ENCODE data around the gene CP. TPM values are rescaled to one million over a fixed set of nuclear protein-coding genes. Genes with fewer than 3 reads are reported as not detected.

CP gene
- total RNA-seq, 2 experiments from 2014 or later: not detected

- no peaks in the 10 kb centered on the region for H4K20me1 ChIP-seq (ENCODE audit: insufficient read depth, low read length)
- H3K9me3 ChIP-seq (ENCODE audit: low read length): no peaks in the 10 kb centered on the region
- no peak for DNase-seq (ENCODE audit: low spot score)
- no peaks in the 10 kb centered on the region for H3K79me2 ChIP-seq (ENCODE audit: insufficient read depth, low read depth, low read length)
- intact Hi-C loops (cut with micrococcal nuclease; ENCODE audit: unreplicated experiment): no loop called here
- H3K27ac ChIP-seq (ENCODE audit: low read depth, low read length, poor library complexity, severe bottlenecking): no peak overlapping the region
- H2AFZ ChIP-seq (ENCODE audit: low read length): no peak overlapping the region
- no peak overlapping the region for H3K4me3 ChIP-seq (ENCODE audit: low read depth, low read length, poor library complexity, severe bottlenecking)
- H3K9me2 ChIP-seq (ENCODE audit: insufficient read depth, low read length): no peaks in the 10 kb centered on the region
- no peak overlapping the region for H3K4me2 ChIP-seq (ENCODE audit: low read length)
- H3K4me1 ChIP-seq (ENCODE audit: insufficient read depth, low read length, poor library complexity, severe bottlenecking): peaks cover 4% of the 10 kb centered on the region
- BruUV-seq (replicated peaks): no TSS peak
- CTCF ChIA-PET (ENCODE audit: unreplicated experiment): no interaction called here
- peaks cover 90% of the 10 kb centered on the region for H3K36me3 ChIP-seq (ENCODE audit: insufficient read depth, low read length)
- POLR2A ChIA-PET: interaction anchor here (0.6 to 0.8 kb wide), 2 partner anchors 63 to 115 kb away, joined by 3 read pairs; no protein-coding TSS in a partner anchor
- TF ChIP-seq CTCF (conservative IDR thresholded peaks at IDR 0.05; ENCODE audit: low read length): no peak
- TF ChIP-seq EZH2phosphoT487 (IDR thresholded peaks at IDR 0.05; ENCODE audit: borderline replicate concordance, low read depth, low read length): no peak
Observed at GRCh38 chr3:149153402-149153801, 68.2 kb downstream of the CP start.

DNA sequence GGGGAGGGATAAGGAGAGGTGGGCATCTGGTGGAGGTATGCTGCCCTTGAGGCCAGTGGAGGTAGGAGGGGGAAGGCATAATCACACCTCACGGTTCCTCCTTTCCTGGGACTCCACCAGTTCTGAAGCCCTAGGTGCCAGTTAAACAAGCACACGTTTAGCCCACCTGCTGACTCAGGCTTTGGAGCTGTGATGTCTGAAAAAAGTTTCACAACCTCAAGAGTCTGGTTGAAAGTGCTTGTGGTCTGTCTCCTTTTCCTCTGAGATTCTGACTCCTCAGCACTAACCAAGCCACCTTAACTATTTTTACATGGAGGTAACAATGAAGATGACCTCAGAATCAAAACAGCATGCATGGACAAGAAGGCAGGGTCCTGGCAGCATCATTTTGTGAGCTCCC lies 69.2 kb downstream of the CP start:
- no peak overlapping the region for H3K4me3 ChIP-seq (ENCODE audit: low read depth, low read length, poor library complexity, severe bottlenecking)
- no peaks in the 10 kb centered on the region for H3K9me3 ChIP-seq (ENCODE audit: low read length)
- no peak for DNase-seq (ENCODE audit: low spot score)
- no peaks in the 10 kb centered on the region for H3K9me2 ChIP-seq (ENCODE audit: insufficient read depth, low read length)
- TF ChIP-seq CTCF (conservative IDR thresholded peaks at IDR 0.05; ENCODE audit: low read length) (no peak), EZH2phosphoT487 (IDR thresholded peaks at IDR 0.05; ENCODE audit: borderline replicate concordance, low read depth, low read length) (no peak)
- BruUV-seq (replicated peaks): no TSS peak
- peaks cover 6% of the 10 kb centered on the region for H3K4me1 ChIP-seq (ENCODE audit: insufficient read depth, low read length, poor library complexity, severe bottlenecking)
- POLR2A ChIA-PET: no interaction called here
- no peaks in the 10 kb centered on the region for H3K79me2 ChIP-seq (ENCODE audit: insufficient read depth, low read depth, low read length)
- no peak overlapping the region for H3K4me2 ChIP-seq (ENCODE audit: low read length)
- H3K27ac ChIP-seq (ENCODE audit: low read depth, low read length, poor library complexity, severe bottlenecking): no peak overlapping the region
- intact Hi-C loops (cut with micrococcal nuclease; ENCODE audit: unreplicated experiment): no loop called here
- H3K36me3 ChIP-seq (ENCODE audit: insufficient read depth, low read length): peaks cover 89% of the 10 kb centered on the region
- CTCF ChIA-PET (ENCODE audit: unreplicated experiment): no interaction called here
- no peak overlapping the region for H2AFZ ChIP-seq (ENCODE audit: low read length)
- H4K20me1 ChIP-seq (ENCODE audit: insufficient read depth, low read length): no peaks in the 10 kb centered on the region

DNA sequence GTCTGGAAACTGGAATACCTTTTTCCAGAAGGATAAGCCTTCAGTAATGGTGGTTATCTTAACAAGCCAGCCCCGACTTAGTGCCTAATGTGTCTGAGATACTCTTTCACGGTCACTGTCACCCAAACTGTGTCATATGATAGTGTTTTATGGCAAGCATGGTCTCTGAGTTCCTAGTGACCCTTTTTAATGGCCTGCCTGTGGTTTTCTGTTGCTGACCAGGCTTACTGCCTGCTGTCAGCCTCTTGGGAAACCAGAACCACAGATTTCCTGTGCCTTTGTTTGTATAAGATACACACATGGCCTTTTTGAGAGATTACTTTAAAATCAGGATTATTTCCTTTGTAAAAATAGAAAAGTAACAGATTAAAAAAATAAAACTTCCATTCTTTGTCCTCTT lies 69.8 kb downstream of the CP start:
- no TSS peak for BruUV-seq (replicated peaks)
- intact Hi-C loops (cut with micrococcal nuclease; ENCODE audit: unreplicated experiment): no loop called here
- no peak overlapping the region for H3K27ac ChIP-seq (ENCODE audit: low read depth, low read length, poor library complexity, severe bottlenecking)
- no peak overlapping the region for H2AFZ ChIP-seq (ENCODE audit: low read length)
- no peak for TF ChIP-seq EZH2phosphoT487 (IDR thresholded peaks at IDR 0.05; ENCODE audit: borderline replicate concordance, low read depth, low read length)
- TF ChIP-seq CTCF (conservative IDR thresholded peaks at IDR 0.05; ENCODE audit: low read length): no peak
- no peaks in the 10 kb centered on the region; the same call in 1 of the 2 replicates for H3K79me2 ChIP-seq (ENCODE audit: insufficient read depth, low read depth, low read length)
- no peak for DNase-seq (ENCODE audit: low spot score)
- no peaks in the 10 kb centered on the region for H3K9me2 ChIP-seq (ENCODE audit: insufficient read depth, low read length)
- ChIA-PET CTCF (ENCODE audit: unreplicated experiment) (no interaction called here), POLR2A (interaction anchor here (0.8 to 1.1 kb wide), 2 partner anchors 22 to 28 kb away, joined by 3 read pairs; partner anchors contain the start of gene HPS3)
- H3K4me2 ChIP-seq (ENCODE audit: low read length): no peak overlapping the region
- H3K9me3 ChIP-seq (ENCODE audit: low read length): no peaks in the 10 kb centered on the region
- H3K36me3 ChIP-seq (ENCODE audit: insufficient read depth, low read length): peaks cover 90% of the 10 kb centered on the region
- H3K4me3 ChIP-seq (ENCODE audit: low read depth, low read length, poor library complexity, severe bottlenecking): no peak overlapping the region
- no peaks in the 10 kb centered on the region for H4K20me1 ChIP-seq (ENCODE audit: insufficient read depth, low read length)
- H3K4me1 ChIP-seq (ENCODE audit: insufficient read depth, low read length, poor library complexity, severe bottlenecking): peaks cover 12% of the 10 kb centered on the region
